Mesendoderm (in vitro differentiated cells): ENCODE data around the gene GSAP.

Experiments used
- DNase-seq: peaks from one replicate; pipeline ENCODE4 v3.0.0; 2013
- H2AK5ac ChIP-seq: 2 replicates; pipeline ENCODE4 v1.6.1; 2013; ENCODE audit warnings: low read length, inconsistent platforms
- H2BK120ac ChIP-seq: 2 replicates; pipeline ENCODE4 v1.6.1; 2013; ENCODE audit warnings: low read depth, mild to moderate bottlenecking, low read length, moderate library complexity, mixed read lengths
- H2BK15ac ChIP-seq: replicated peaks from 2 replicates; pipeline ENCODE4 v1.6.1; 2013; ENCODE audit warnings: low read depth, mild to moderate bottlenecking, moderate library complexity
- H2BK5ac ChIP-seq: 2 replicates; pipeline ENCODE4 v1.6.1; 2013; ENCODE audit warnings: low read length, inconsistent platforms
- H3K18ac ChIP-seq: 2 replicates; pipeline ENCODE4 v1.6.1; 2013; ENCODE audit warnings: mild to moderate bottlenecking, low read length, mixed read lengths
- H3K23ac ChIP-seq: one replicate; pipeline ENCODE4 v1.6.1; 2013; ENCODE audit warnings: low read length
- H3K27ac ChIP-seq: 2 replicates; pipeline ENCODE4 v1.5.1; 2013; ENCODE audit warnings: low read depth, mild to moderate bottlenecking, inconsistent platforms, low read length, moderate library complexity
- H3K27me3 ChIP-seq: 2 replicates; pipeline ENCODE4 v1.6.1; 2013; ENCODE audit warnings: low read length, control low read depth, mild to moderate bottlenecking, inconsistent platforms; ENCODE audit not compliant: insufficient read depth, poor library complexity
- H3K36me3 ChIP-seq: 2 replicates; pipeline ENCODE4 v1.6.1; 2013; ENCODE audit warnings: low read length, inconsistent platforms; ENCODE audit not compliant: control insufficient read depth, insufficient read depth
- H3K4ac ChIP-seq: one replicate; pipeline ENCODE4 v1.6.1; 2013; ENCODE audit warnings: low read depth, mild to moderate bottlenecking, low read length, moderate library complexity
- H3K4me1 ChIP-seq: 2 replicates; pipeline ENCODE4 v1.6.1; 2013; ENCODE audit warnings: low read depth, low read length, inconsistent platforms; ENCODE audit not compliant: control insufficient read depth
- H3K4me2 ChIP-seq: 2 replicates; pipeline ENCODE4 v1.6.1; 2013; ENCODE audit warnings: low read length
- H3K4me3 ChIP-seq: 2 replicates; pipeline ENCODE4 v1.5.1; 2013; ENCODE audit warnings: mild to moderate bottlenecking, low read length
- H3K56ac ChIP-seq: one replicate; pipeline ENCODE4 v1.6.1; 2013; ENCODE audit warnings: low read length
- H3K79me1 ChIP-seq: 2 replicates; pipeline ENCODE4 v1.6.1; 2013; ENCODE audit warnings: low read length, inconsistent platforms
- H3K79me2 ChIP-seq: 2 replicates; pipeline ENCODE4 v1.6.1; 2013; ENCODE audit warnings: mild to moderate bottlenecking, low read length; ENCODE audit not compliant: control insufficient read depth, insufficient read depth
- H3K9ac ChIP-seq: 2 replicates; pipeline ENCODE4 v1.6.1; 2013; ENCODE audit warnings: low read length, inconsistent platforms
- H4K5ac ChIP-seq: one replicate; pipeline ENCODE4 v1.6.1; 2013; ENCODE audit warnings: low read length
- H4K8ac ChIP-seq: one replicate; pipeline ENCODE4 v1.6.1; 2013; ENCODE audit warnings: low read depth, mild to moderate bottlenecking, control low read depth, low read length, moderate library complexity
- WGBS: extraction: QIAGEN DNeasy Blood & Tissue Kit; methylation state at CpG from one replicate; pipeline ENCODE4 v1.1.7; 2013; ENCODE audit warnings: low lambda C conversion rate, missing lambda C conversion rate; ENCODE audit not compliant: insufficient coverage; ENCODE audit errors: extremely low coverage; 5-methylcytosine and 5-hydroxymethylcytosine counted together

The GSAP gene

GRCh38 chr7:77434570-77435275 lies 18.6 kb upstream of the GSAP start:
- Histone ChIP-seq H3K36me3 (no peaks in the 10 kb centered on the region), H4K8ac (no peak overlapping the region), H3K18ac (no peak overlapping the region), H3K4ac (no peak overlapping the region), H2BK5ac (no peak overlapping the region), H3K27ac (no peak overlapping the region), H2AK5ac (no peak overlapping the region), H2BK15ac (no peak overlapping the region), H3K4me2 (no peak overlapping the region), H3K56ac (no peak overlapping the region), H2BK120ac (no peak overlapping the region), H4K5ac (no peak overlapping the region), H3K4me3 (no peak overlapping the region), H3K27me3 (no peaks in the 10 kb centered on the region), H3K4me1 (no peaks in the 10 kb centered on the region), H3K9ac (no peak overlapping the region), H3K79me1 (no peaks in the 10 kb centered on the region), H3K79me2 (no peaks in the 10 kb centered on the region), H3K23ac (no peak overlapping the region)
- no CpG with 5 or more reads among the region's 3 CpGs for WGBS
- no peak for DNase-seq

GRCh38 chr7:77433901-77434300 lies 17.8 kb upstream of the GSAP start:
- Histone ChIP-seq H2BK120ac (no peak overlapping the region), H3K79me2 (no peaks in the 10 kb centered on the region), H2AK5ac (no peak overlapping the region), H3K9ac (no peak overlapping the region), H3K79me1 (no peaks in the 10 kb centered on the region), H3K27ac (no peak overlapping the region), H3K56ac (no peak overlapping the region), H3K4ac (no peak overlapping the region), H3K4me3 (no peak overlapping the region), H4K8ac (no peak overlapping the region), H3K18ac (no peak overlapping the region), H3K27me3 (no peaks in the 10 kb centered on the region), H2BK15ac (no peak overlapping the region), H2BK5ac (no peak overlapping the region), H3K23ac (no peak overlapping the region), H3K36me3 (no peaks in the 10 kb centered on the region), H3K4me1 (peaks cover under 1% of the 10 kb centered on the region), H3K4me2 (no peak overlapping the region), H4K5ac (no peak overlapping the region)
- no peak for DNase-seq
- WGBS = no CpG with 5 or more reads among the region's 5 CpGs

- H3K9ac ChIP-seq = no peak overlapping the region
- no peaks in the 10 kb centered on the region for H3K27me3 ChIP-seq
- H3K27ac ChIP-seq = no peak overlapping the region
- H3K4ac ChIP-seq = no peak overlapping the region
- H2BK5ac ChIP-seq = no peak overlapping the region
- H3K18ac ChIP-seq = no peak overlapping the region
- no peak overlapping the region for H2AK5ac ChIP-seq
- H3K23ac ChIP-seq = no peak overlapping the region
- H3K4me3 ChIP-seq = no peak overlapping the region
- no peak overlapping the region for H2BK120ac ChIP-seq
- H4K8ac ChIP-seq = no peak overlapping the region
- no peak overlapping the region for H2BK15ac ChIP-seq
- no peaks in the 10 kb centered on the region for H3K79me2 ChIP-seq
- no peak overlapping the region for H3K56ac ChIP-seq
- no peak overlapping the region for H4K5ac ChIP-seq
- DNase-seq = no peak
- H3K4me2 ChIP-seq = no peak overlapping the region
- H3K79me1 ChIP-seq = no peaks in the 10 kb centered on the region
- H3K4me1 ChIP-seq = peaks cover 10% of the 10 kb centered on the region
- no CpG with 5 or more reads among the region's 7 CpGs for WGBS
- no peaks in the 10 kb centered on the region for H3K36me3 ChIP-seq
Observed at GRCh38 chr7:77430927-77431326, 14.8 kb upstream of the GSAP start.

GRCh38 chr7:77428777-77429231 lies 12.7 kb upstream of the GSAP start:
- no peaks in the 10 kb centered on the region for H3K27me3 ChIP-seq
- no peaks in the 10 kb centered on the region for H3K79me1 ChIP-seq
- no peak overlapping the region for H4K5ac ChIP-seq
- H3K36me3 ChIP-seq = no peaks in the 10 kb centered on the region
- H4K8ac ChIP-seq = no peak overlapping the region
- no peak overlapping the region for H3K4me2 ChIP-seq
- H3K4me1 ChIP-seq = peaks cover 10% of the 10 kb centered on the region
- H3K18ac ChIP-seq = no peak overlapping the region
- no peak overlapping the region for H2BK15ac ChIP-seq
- no peak overlapping the region for H3K27ac ChIP-seq
- no peak overlapping the region for H2BK120ac ChIP-seq
- H3K9ac ChIP-seq = no peak overlapping the region
- H3K56ac ChIP-seq = no peak overlapping the region
- no peak overlapping the region for H3K4ac ChIP-seq
- no peak overlapping the region for H3K23ac ChIP-seq
- no peak overlapping the region for H2AK5ac ChIP-seq
- no CpG with 5 or more reads among the region's 10 CpGs for WGBS
- DNase-seq = no peak
- no peaks in the 10 kb centered on the region for H3K79me2 ChIP-seq
- no peak overlapping the region for H3K4me3 ChIP-seq
- H2BK5ac ChIP-seq = no peak overlapping the region

- Histone ChIP-seq H3K4me1 (peaks cover 10% of the 10 kb centered on the region), H3K79me2 (no peaks in the 10 kb centered on the region), H2BK5ac (peak overlapping the region; percentile 27), H3K4me3 (no peak overlapping the region), H4K5ac (no peak overlapping the region), H3K4ac (no peak overlapping the region), H3K4me2 (no peak overlapping the region), H2AK5ac (peak overlapping the region; percentile 81), H3K27me3 (no peaks in the 10 kb centered on the region), H4K8ac (no peak overlapping the region), H3K23ac (no peak overlapping the region), H2BK120ac (no peak overlapping the region), H3K79me1 (no peaks in the 10 kb centered on the region), H3K9ac (no peak overlapping the region), H3K27ac (no peak overlapping the region), H3K36me3 (no peaks in the 10 kb centered on the region), H3K18ac (no peak overlapping the region), H2BK15ac (no peak overlapping the region), H3K56ac (no peak overlapping the region)
- DNase-seq = peak; percentile 64
- WGBS = no CpG with 5 or more reads among the region's 5 CpGs
Observed at GRCh38 chr7:77427996-77428603, 12.0 kb upstream of the GSAP start.
